KOPT-K1 (cell line): Measurements from ENCODE around the gene KLHDC9.
"Not testable (repeated sequence)": the region's sequence is repeated elsewhere in the genome, so short reads cannot be mapped to it uniquely, and the experiment has no call there.

ENCODE experiments used
- H3K27ac ChIP-seq: fragments of 200-600 bp; sonication (generic); 2 replicates; pipeline ENCODE4 v1.5.1; 2016; ENCODE audit warnings: antibody characterized with exemption, mild to moderate bottlenecking, low read depth, low read length; ENCODE audit not compliant: poor library complexity, severe bottlenecking
- H3K36me3 ChIP-seq: fragments of 200-600 bp; sonication (generic); 2 replicates; pipeline ENCODE4 v1.5.1; 2017; ENCODE audit warnings: antibody characterized with exemption, mild to moderate bottlenecking, low read length, moderate library complexity; ENCODE audit not compliant: insufficient read depth
- H3K9me3 ChIP-seq: fragments of 200-600 bp; sonication (generic); 2 replicates; pipeline ENCODE4 v1.5.1; 2017; ENCODE audit warnings: antibody characterized with exemption, low read length, mild to moderate bottlenecking; ENCODE audit not compliant: insufficient read depth, poor library complexity, severe bottlenecking

The KLHDC9 gene

DNA sequence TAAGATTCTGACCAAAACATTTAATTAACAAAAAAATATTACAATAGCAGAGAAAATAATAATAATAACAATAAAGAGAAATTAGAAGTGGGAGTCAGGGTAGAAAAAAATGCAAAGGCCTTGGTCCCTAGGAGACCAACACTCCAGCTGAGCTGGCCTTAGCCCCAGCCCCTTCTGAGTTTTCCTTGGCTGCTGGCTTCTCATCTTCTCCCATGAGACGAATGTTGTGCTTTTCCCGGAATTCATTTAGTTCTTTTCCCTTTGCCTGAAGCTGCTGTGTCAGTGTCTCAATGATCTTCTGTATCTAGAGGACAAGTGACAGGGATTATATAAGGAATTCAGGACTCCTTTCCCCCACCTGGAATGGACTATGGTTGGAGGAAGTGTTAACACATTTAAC, 2.4 kb downstream of the KLHDC9 start:
- H3K9me3 ChIP-seq, result no peaks in the 10 kb centered on the region
- H3K36me3 ChIP-seq, result peaks cover 43% of the 10 kb centered on the region
- no peak overlapping the region for H3K27ac ChIP-seq

DNA sequence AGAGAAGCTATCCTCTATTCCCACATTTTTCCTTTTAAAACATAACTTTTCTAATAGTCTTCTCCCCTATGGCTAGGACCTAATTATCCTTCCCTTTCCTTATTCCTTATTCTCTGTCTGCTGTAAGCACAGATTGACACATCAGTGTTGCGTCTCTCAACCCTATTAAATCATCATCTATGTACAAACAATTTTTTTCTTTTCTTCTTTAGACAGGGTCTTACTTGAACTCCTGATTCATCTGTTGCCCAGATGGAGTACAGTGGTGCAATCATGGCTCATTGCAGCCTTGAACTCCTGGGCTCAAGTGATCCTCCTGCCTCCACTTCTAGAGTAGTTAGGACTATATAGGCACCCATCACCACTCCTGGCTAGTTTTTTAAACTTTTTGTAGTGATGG, 8.3 kb downstream of the KLHDC9 start:
- Histone ChIP-seq H3K27ac (no peak overlapping the region), H3K36me3 (peaks cover 43% of the 10 kb centered on the region)

DNA sequence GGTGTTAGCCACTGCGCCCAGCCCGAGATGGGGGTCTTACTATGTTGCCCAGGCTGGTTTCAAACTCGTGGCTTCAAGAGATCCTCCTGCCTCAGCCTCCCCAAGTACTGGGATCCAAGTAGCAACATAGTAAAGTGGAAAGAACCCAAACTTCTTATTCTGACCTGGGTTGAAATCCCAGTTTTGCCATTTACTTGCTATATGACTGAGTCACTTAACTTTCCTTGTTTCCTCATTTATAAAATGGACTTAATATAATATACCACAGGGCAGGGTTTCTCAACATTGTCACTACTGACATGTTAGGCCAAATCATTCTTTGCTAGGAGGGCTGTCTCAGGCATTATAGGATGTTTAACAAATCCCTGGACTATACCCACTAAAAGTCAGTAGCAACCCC, 13.0 kb downstream of the KLHDC9 start:
- H3K9me3 ChIP-seq, result no peaks in the 10 kb centered on the region
- no peak overlapping the region for H3K27ac ChIP-seq
- peaks cover 41% of the 10 kb centered on the region for H3K36me3 ChIP-seq

More for the DNA sequence above, 8.3 kb downstream of the KLHDC9 start:
- no peaks in the 10 kb centered on the region for H3K9me3 ChIP-seq

DNA sequence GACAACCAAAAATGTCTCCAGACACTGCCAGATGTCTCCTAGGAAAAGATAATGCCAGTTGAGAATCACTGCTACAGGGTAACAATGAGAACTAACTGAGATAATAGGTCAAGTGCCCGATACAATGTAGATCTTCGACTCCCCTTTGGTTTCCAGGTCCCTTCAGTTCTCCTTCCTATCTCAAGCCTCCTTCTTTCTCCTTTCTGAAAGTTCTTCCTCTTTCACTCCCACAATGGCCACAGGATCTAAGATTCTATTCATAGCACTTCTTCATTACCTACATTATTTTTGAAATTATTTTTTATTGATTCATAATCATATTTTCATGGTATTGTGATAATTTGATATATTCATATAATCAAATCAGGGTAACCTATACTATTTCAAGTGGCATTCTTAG, 13.4 kb downstream of the KLHDC9 start:
- Histone ChIP-seq H3K27ac (no peak overlapping the region), H3K36me3 (peaks cover 37% of the 10 kb centered on the region), H3K9me3 (no peaks in the 10 kb centered on the region)

DNA sequence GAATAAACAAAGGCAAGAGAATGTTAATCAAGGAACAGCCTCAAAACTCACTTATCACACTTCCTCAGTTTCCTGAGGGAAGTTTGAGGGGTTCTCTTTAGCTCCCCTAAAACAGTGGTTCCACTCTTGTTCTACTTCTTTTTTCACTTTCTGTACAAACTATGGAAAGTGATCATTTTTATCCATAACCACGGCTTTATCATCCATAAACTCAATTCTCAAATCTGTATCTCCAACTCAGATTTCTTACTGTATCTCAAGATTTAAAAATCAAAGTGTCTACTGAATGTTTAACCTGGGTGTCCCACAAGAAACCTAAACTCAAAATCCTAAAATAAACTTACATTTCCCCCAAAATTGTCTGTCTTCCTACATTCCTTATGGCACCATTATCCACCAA, 15.8 kb downstream of the KLHDC9 start:
- Histone ChIP-seq H3K36me3 (peaks cover 30% of the 10 kb centered on the region), H3K27ac (no peak overlapping the region), H3K9me3 (no peaks in the 10 kb centered on the region)

DNA sequence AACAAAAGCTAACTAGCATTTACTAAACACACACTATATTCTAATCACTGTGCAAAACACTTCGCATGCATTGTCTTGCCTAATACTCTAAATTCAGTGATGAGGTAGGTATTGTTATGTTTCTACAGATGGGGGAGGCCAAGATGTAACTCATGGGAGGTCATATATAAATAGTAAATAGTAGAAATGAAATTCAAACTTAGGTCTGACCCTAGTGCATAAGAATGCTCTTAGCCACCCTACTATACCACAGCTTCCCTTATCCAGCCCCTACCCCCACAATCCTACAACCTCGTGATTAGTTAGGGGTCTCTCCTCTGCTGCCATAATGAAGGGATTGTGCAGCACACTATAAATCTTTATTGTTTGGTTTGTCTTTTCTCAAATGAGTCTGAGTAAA, 16.4 kb downstream of the KLHDC9 start:
- no peaks in the 10 kb centered on the region for H3K9me3 ChIP-seq
- peaks cover 32% of the 10 kb centered on the region for H3K36me3 ChIP-seq
- no peak overlapping the region for H3K27ac ChIP-seq

DNA sequence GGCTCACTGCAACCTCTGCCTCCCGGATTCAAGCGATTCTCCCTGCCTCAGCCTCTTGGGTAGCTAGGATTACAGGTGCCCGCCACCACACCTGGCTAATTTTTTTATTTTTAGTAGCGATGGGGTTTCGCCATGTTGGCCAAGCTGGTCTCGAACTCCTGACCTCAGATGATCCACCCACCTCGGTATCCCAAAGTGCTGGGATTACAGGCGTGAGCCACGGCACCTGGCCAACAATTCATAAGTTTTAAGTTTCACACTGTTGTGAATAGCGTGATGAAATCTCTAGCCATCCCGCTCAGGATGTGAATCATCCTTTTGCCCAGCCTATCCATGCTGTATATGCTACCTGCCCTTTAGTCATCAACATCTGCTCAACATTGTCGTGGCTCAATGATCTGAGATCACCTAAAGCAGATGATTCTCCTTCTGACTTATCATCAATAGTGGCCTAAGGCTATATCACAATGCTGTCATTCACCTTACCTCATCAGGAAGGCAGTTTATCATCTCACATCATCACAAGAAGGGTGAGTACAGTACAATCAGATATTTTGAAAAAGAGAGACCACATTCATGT, 17.1 kb downstream of the KLHDC9 start:
- Histone ChIP-seq H3K27ac (no peak overlapping the region), H3K36me3 (peaks cover 32% of the 10 kb centered on the region)

DNA sequence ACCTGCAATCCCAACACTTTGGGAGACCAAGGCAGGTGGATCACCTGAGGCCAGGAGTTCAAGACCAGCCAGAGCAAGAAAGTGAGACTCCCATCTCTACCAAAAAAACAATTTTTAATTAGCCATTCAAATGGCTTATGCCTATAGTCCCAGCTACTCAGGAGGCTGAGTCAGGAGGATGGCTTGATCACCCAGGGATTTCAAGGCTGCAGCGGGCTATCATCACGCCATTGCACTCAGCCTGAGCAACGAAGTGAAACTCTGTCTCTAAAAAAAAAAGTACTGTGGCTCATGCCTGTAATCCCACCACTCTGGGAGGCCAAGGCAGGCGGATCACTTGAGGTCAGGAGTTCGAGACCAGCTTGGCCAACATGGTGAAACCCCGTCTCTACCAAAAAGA, 17.8 kb downstream of the KLHDC9 start:
- H3K27ac ChIP-seq, H3K9me3 ChIP-seq: not testable (repeated sequence)
- peaks cover 40% of the 10 kb centered on the region for H3K36me3 ChIP-seq

More for the DNA sequence above, 17.1 kb downstream of the KLHDC9 start:
- no peaks in the 10 kb centered on the region for H3K9me3 ChIP-seq

DNA sequence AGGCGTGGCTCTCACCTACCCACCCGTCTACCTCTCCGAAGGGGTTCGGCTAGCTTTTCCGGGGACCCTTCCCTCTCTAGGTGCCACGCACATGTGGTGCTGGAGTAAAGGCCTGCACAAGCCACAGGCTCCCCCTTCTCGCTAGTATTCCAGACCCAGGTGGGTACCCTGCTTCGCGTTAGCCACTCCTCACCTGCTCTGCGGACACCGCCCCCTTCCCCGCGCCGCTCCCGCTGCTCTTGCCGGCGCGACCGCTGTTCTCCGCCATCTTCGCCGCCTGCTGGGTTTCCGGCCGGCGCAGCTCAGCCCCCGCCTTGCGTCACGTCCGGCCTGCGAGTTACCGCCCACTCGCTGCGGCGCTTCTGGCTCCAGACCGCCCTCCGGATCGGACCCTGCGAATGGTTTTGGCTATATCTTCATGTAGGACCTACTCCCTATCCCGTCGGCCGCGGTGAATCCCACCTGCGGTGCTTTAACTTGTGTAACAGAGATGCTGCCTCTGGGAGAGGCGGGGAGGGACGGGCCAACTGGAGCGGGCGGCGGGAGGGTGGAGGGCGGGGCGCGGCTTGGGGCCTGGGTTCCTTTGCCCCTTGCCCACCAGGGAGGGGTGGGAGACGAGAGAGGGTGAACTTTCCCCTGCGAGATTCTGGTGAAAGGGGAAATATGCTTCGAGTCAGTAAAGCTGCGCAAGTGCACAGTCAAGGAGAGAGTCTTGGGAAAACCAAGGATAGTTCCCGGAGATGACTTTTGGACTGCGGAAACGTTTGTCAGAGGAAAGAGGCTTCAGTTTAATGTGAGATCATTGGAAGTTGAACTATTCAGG, 19.8 kb downstream of the KLHDC9 start, which contains the start of the genes NIT1 and PFDN2:
NIT1 (plus strand) TSS at position 347 of the 823 bp plus-strand sequence; CDS start at position 419, 72 bp downstream.
PFDN2 (minus strand) TSS at position 279 of the 823 bp plus-strand sequence; CDS start at position 268, 11 bp downstream.
- H3K36me3 ChIP-seq, result peaks cover 60% of the 10 kb centered on the region
- H3K9me3 ChIP-seq, result no peaks in the 10 kb centered on the region
- peak within 1 kb of the TSS; percentile 85 for H3K27ac ChIP-seq

DNA sequence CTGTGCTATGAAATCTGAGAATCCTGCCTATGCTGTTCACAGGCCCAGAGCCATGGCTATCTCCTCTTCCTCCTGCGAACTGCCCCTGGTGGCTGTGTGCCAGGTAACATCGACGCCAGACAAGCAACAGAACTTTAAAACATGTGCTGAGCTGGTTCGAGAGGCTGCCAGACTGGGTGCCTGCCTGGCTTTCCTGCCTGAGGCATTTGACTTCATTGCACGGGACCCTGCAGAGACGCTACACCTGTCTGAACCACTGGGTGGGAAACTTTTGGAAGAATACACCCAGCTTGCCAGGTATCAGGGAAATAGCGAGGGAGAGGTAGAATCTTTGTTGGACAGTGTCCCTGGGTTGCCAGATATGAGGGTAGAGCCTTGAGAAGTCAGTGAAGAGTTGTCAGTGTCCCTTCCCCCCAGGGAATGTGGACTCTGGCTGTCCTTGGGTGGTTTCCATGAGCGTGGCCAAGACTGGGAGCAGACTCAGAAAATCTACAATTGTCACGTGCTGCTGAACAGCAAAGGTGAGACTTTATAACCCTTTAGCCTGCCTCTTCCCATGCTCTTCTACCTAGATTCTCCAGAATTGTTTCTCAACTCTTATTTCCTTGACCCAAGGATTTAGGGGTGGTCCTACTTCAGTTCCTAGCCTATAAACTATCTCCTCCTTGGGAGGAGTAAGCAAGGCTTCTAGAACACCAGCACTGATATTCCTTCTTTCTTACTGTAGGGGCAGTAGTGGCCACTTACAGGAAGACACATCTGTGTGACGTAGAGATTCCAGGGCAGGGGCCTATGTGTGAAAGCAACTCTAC, 21.1 kb downstream of the KLHDC9 start:
- Histone ChIP-seq H3K27ac (peak overlapping the region; percentile 85), H3K9me3 (no peaks in the 10 kb centered on the region), H3K36me3 (peaks cover 64% of the 10 kb centered on the region)

DNA sequence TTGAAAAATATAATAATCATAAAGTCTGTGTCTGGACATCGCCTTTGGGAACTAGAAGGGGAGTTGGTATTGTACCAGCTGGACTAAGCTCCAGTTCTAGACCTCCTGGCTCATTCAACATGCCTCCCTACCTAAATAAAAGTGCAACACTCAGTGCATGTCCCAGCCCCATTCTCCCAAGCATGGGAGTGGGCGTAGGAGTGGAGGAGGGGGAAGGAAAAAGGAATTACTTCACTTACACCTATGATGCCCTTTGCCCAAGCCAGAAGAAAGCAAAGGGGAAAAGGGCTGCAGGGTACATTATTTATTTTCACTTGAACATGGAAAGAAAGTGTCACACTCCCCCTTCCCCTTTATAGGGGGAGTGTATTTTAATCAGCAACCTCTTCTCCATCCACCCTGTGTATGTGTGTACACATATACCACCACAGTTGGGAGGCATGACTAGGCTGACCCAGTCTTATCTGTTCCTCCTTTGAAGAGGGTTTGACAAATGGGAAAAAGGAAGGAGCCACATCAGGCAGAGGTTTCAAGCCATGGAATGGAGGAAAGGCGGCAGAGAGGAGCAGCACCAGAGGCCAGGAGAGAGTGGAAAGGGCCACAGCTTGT, 23.0 kb downstream of the KLHDC9 start:
- no peak overlapping the region for H3K27ac ChIP-seq
- H3K9me3 ChIP-seq, result no peaks in the 10 kb centered on the region
- H3K36me3 ChIP-seq, result peaks cover 71% of the 10 kb centered on the region

DNA sequence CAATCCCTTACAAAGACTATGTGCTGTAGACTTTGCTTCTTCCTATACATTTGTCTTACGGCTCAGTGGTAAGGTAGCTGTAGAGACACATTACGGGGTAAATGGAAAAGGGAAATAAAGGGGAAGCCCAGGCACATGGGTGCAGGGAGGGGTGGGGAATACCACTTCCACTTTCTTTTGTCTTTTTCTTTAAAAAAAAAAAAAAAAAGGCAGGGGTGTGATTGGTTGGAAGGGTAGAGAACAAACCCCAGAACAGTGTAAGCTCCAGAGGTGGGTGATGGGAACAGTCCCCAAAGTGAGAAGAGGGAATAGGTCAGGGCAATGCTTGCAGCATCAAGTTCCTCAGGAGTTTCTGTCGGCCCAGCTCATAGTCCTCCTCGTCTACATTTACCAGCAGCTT, 23.7 kb downstream of the KLHDC9 start:
- no peaks in the 10 kb centered on the region for H3K9me3 ChIP-seq
- peaks cover 78% of the 10 kb centered on the region for H3K36me3 ChIP-seq
- no peak overlapping the region for H3K27ac ChIP-seq

DNA sequence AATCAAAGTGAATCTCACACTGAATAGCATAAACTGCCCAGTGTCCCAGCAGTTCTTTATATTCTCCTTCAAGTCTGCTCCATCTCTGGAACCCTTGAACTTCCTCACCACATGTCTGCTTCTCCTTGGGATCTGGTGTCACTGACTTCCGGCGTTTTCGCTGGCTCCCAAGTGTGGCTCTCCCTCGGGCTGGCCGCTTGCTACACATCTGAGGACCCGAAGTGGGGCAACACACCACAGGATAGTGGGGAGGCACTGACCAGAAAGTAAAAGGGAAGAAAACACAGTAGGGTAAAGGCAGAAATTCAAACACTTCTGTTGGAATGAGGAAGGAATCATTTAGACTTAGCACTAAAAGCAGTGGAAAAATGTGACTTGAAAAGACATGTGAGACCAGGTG, 24.8 kb downstream of the KLHDC9 start:
- H3K36me3 ChIP-seq, result peaks cover 89% of the 10 kb centered on the region
- H3K9me3 ChIP-seq, result no peaks in the 10 kb centered on the region
- no peak overlapping the region for H3K27ac ChIP-seq

DNA sequence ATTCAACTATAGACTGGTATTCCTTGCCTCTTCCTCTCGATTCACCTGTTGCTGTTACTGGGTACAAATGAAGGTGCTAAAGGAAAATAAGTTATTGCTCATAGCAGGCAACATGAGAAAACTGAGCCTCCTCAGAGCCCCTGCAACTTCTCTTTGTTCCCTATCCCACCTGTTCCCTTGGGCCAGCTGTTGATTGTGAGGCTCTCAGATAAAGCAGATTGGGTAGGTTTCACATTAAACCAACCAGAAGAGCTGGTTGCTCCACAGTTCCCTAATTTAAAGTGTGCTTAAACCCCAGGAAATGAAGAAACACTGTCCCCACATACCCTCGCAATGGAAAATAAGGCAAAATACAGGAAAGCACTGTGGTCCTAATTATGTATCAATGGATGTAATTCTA, 29.5 kb downstream of the KLHDC9 start:
- peaks cover 84% of the 10 kb centered on the region for H3K36me3 ChIP-seq
- no peak overlapping the region for H3K27ac ChIP-seq
- H3K9me3 ChIP-seq, result no peaks in the 10 kb centered on the region
